Hepatocyte (in vitro differentiated cells): Measurements from ENCODE around the gene S1PR2. TPM values are rescaled to one million over a fixed set of nuclear protein-coding genes. Genes with fewer than 3 reads are reported as not detected.
A peak's percentile ranks its signal among the peaks of the same experiment; 100 is the strongest.

Experiments used
- DNase-seq: peaks from one replicate; pipeline ENCODE4 v3.0.0-alpha.2; 2016; ENCODE audit warnings: low spot score
- H2AFZ ChIP-seq: fragments of 200-600 bp; sonication (generic); 2 replicates; pipeline ENCODE4 v1.6.0; 2016; ENCODE audit warnings: antibody characterized with exemption, mild to moderate bottlenecking
- H3K27ac ChIP-seq: fragments of 200-600 bp; sonication (generic); 2 replicates; pipeline ENCODE4 v1.5.1; 2016; ENCODE audit warnings: mild to moderate bottlenecking
- H3K27me3 ChIP-seq: fragments of 200-600 bp; sonication (generic); 2 replicates; pipeline ENCODE4 v1.6.1; 2016
- H3K36me3 ChIP-seq: fragments of 200-600 bp; sonication (generic); replicated peaks from 2 replicates; pipeline ENCODE4 v1.5.1; 2016; ENCODE audit warnings: low read depth; ENCODE audit not compliant: insufficient read depth
- H3K4me1 ChIP-seq: fragments of 200-600 bp; sonication (generic); 2 replicates; pipeline ENCODE4 v1.5.1; 2016; ENCODE audit warnings: mild to moderate bottlenecking, moderate library complexity; ENCODE audit not compliant: insufficient read depth
- H3K4me2 ChIP-seq: fragments of 200-600 bp; sonication (generic); 2 replicates; pipeline ENCODE4 v1.6.0; 2016
- H3K4me3 ChIP-seq: fragments of 200-600 bp; sonication (generic); 2 replicates; pipeline ENCODE4 v1.5.1; 2016; ENCODE audit warnings: mild to moderate bottlenecking
- H3K79me2 ChIP-seq: fragments of 200-600 bp; sonication (generic); 2 replicates; pipeline ENCODE4 v1.6.0; 2017; ENCODE audit warnings: mild to moderate bottlenecking
- H3K9me2 ChIP-seq: fragments of 200-600 bp; sonication (generic); replicated peaks from 2 replicates; pipeline ENCODE4 v1.6.0; 2017; ENCODE audit warnings: mild to moderate bottlenecking; ENCODE audit not compliant: insufficient read depth
- H3K9me3 ChIP-seq: fragments of 200-600 bp; sonication (generic); 2 replicates; pipeline ENCODE4 v1.5.1; 2016; ENCODE audit warnings: low read depth, mild to moderate bottlenecking
- H4K20me1 ChIP-seq: fragments of 200-600 bp; sonication (generic); 2 replicates; pipeline ENCODE4 v1.6.0; 2016; ENCODE audit warnings: mild to moderate bottlenecking; ENCODE audit not compliant: insufficient read depth, poor library complexity, severe bottlenecking
- CTCF ChIP-seq: fragments of 200-600 bp; sonication (generic); IDR thresholded peaks from 2 replicates; pipeline ENCODE4 v1.5.1; 2016; ENCODE audit warnings: antibody characterized with exemption, mild to moderate bottlenecking; ENCODE audit not compliant: poor library complexity
- EZH2 ChIP-seq: fragments of 200-600 bp; sonication (generic); IDR thresholded peaks from 2 replicates; pipeline ENCODE4 v1.6.1; 2016; ENCODE audit warnings: antibody characterized with exemption, mild to moderate bottlenecking, borderline replicate concordance
- EZH2phosphoT487 ChIP-seq: fragments of 200-600 bp; sonication (generic); IDR thresholded peaks from one replicate; pipeline ENCODE4 v1.6.1; 2018; ENCODE audit warnings: antibody characterized with exemption, mild to moderate bottlenecking, low read depth, moderate library complexity; ENCODE audit not compliant: unreplicated experiment, severe bottlenecking
- WGBS: methylation state at CpG from one replicate; pipeline ENCODE4 v1.1.6; 2016; ENCODE audit warnings: low lambda C conversion rate; ENCODE audit errors: missing lambda C conversion rate; 5-methylcytosine and 5-hydroxymethylcytosine counted together
- polyA plus RNA-seq: library from polyadenylated mRNA; unstranded; fragments of >200 nt; fragmentation: Nextera tagmentation; extraction: Ambion mirVana; gene quantifications from 2 replicates; pipeline ENCODE4 v1.2.1, GENCODE V29; 2016
- total RNA-seq: library from RNA; depleted of rRNA; stranded (reverse); fragments of >200 nt; gene quantifications from 2 replicates; pipeline ENCODE4 v1.2.3, GENCODE V29; 2014

Gene S1PR2
- total and polyA plus RNA-seq, 2 experiments from 2014 or later: 8.6 to 16.1 TPM

GRCh38 chr19:10235003-10235402 lies 3.9 kb upstream of the S1PR2 start:
- 79% methylated on average over 4 of the region's 4 CpGs for WGBS
- no peaks in the 10 kb centered on the region for H4K20me1 ChIP-seq
- TF ChIP-seq EZH2 (no peak), EZH2phosphoT487 (no peak), CTCF (no peak)
- no peak overlapping the region for H3K27ac ChIP-seq
- H2AFZ ChIP-seq: no peak overlapping the region
- no peaks in the 10 kb centered on the region for H3K27me3 ChIP-seq
- no peak for DNase-seq
- H3K4me2 ChIP-seq: no peak overlapping the region
- H3K9me2 ChIP-seq: no peaks in the 10 kb centered on the region
- H3K4me1 ChIP-seq: peaks cover 4% of the 10 kb centered on the region
- no peaks in the 10 kb centered on the region for H3K9me3 ChIP-seq
- H3K4me3 ChIP-seq: no peak overlapping the region
- peaks cover 14% of the 10 kb centered on the region for H3K79me2 ChIP-seq
- H3K36me3 ChIP-seq: no peaks in the 10 kb centered on the region

GRCh38 chr19:10233946-10234345 lies 2.8 kb upstream of the S1PR2 start:
- 65% methylated on average over 4 of the region's 4 CpGs for WGBS
- Histone ChIP-seq H3K9me2 (no peaks in the 10 kb centered on the region), H3K27ac (no peak overlapping the region), H3K27me3 (no peaks in the 10 kb centered on the region), H3K4me1 (peaks cover 4% of the 10 kb centered on the region), H3K4me3 (no peak overlapping the region), H3K36me3 (no peaks in the 10 kb centered on the region), H3K9me3 (no peaks in the 10 kb centered on the region), H2AFZ (no peak overlapping the region), H4K20me1 (no peaks in the 10 kb centered on the region), H3K4me2 (no peak overlapping the region), H3K79me2 (peaks cover 25% of the 10 kb centered on the region)
- TF ChIP-seq EZH2 (no peak), EZH2phosphoT487 (no peak), CTCF (no peak)
- DNase-seq: no peak

GRCh38 chr19:10231612-10232228 lies 589 bp upstream of the S1PR2 start:
- Histone ChIP-seq H3K27ac (peak overlapping the region; percentile 98), H3K9me3 (no peaks in the 10 kb centered on the region), H3K36me3 (no peaks in the 10 kb centered on the region), H4K20me1 (no peaks in the 10 kb centered on the region), H3K27me3 (no peaks in the 10 kb centered on the region), H3K4me2 (peak overlapping the region; percentile 86), H3K9me2 (no peaks in the 10 kb centered on the region), H3K4me3 (peak overlapping the region; percentile 92), H2AFZ (no peak overlapping the region), H3K79me2 (peaks cover 42% of the 10 kb centered on the region), H3K4me1 (peaks cover 10% of the 10 kb centered on the region)
- no peak for DNase-seq
- WGBS: 76% methylated on average over 8 of the region's 8 CpGs
- TF ChIP-seq EZH2: no peak
- no peak for TF ChIP-seq CTCF
- no peak for TF ChIP-seq EZH2phosphoT487
